ENCODE data around the gene UBE2B. TPM values are rescaled to one million over a fixed set of nuclear protein-coding genes. Genes with fewer than 3 reads are reported as not detected.
"Not testable (repeated sequence)": the region's sequence is repeated elsewhere in the genome, so short reads cannot be mapped to it uniquely, and the experiment has no call there.

The UBE2B gene
- total RNA-seq, 2 experiments from 2014 or later: 116 to 129 TPM

DNA sequence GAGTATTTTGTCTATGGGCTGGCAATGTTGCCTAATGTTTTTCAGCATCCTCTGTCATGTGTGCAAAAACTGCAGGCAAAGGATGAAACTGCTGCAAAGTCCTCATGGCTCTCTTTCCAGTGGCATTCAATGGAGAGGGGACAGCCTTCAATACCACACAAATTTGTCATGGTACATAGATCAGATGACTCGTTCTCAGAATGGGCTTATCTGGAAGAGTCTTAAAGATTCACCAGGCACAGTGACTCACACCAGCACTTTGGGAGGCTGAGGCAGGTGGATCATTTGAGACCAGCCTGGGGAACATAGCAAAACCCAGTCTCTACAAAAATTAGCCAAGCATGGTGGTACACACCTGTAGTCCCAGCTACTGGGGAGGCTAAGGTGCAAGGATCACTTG lies 35.0 kb downstream of the UBE2B start:
- no peaks in the 10 kb centered on the region for H3K9me3 Mint-ChIP-seq

DNA sequence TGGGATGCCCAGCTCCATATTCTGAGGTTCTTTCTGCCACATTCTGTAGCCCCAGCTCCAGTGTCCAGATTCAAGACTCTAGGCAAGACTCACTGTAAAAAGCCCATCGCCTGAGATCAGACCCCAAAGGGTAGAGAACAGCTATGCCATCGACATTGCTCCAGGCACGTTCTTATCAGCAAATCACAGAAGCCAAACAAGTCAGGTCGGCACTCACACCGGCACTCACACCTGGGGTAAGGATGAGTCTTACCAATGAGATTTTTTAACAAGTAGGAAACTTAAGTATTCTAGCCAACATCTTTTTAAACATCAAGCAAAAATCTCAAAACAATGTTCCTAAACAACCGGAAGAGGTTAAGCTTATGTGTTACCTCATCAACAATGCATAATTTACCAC lies 38.0 kb downstream of the UBE2B start:
- intact Hi-C loops (cut with micrococcal nuclease): no loop called here
- Mint-ChIP-seq H3K4me3 (no peak overlapping the region), H3K9me3 (no peaks in the 10 kb centered on the region), H3K27me3 (ENCODE audit: low read depth) (no peaks in the 10 kb centered on the region), H3K36me3 (ENCODE audit: low read depth) (peaks cover 9% of the 10 kb centered on the region), H3K27ac (no peak overlapping the region), H3K4me1 (ENCODE audit: low read depth) (peaks cover 42% of the 10 kb centered on the region)
- CTCF ChIA-PET: interaction anchor here (0.5 to 1.6 kb wide), 4 partner anchors 118 to 219 kb away, joined by 3 to 7 read pairs (median 4); no protein-coding TSS in a partner anchor
- no peak for DNase-seq

More for the DNA sequence above, 35.0 kb downstream of the UBE2B start:
- H3K27ac Mint-ChIP-seq: no peak overlapping the region
- CTCF ChIA-PET: interaction anchor here (1.1 to 1.4 kb wide), 2 partner anchors 103 to 181 kb away, joined by 3 read pairs; no protein-coding TSS in a partner anchor
- peaks cover 13% of the 10 kb centered on the region for H3K36me3 Mint-ChIP-seq (ENCODE audit: low read depth)
- H3K4me1 Mint-ChIP-seq (ENCODE audit: low read depth): peaks cover 40% of the 10 kb centered on the region
- no peak for DNase-seq
- H3K27me3 Mint-ChIP-seq (ENCODE audit: low read depth): no peaks in the 10 kb centered on the region
- no peak overlapping the region for H3K4me3 Mint-ChIP-seq
- intact Hi-C loops (cut with micrococcal nuclease): no loop called here

DNA sequence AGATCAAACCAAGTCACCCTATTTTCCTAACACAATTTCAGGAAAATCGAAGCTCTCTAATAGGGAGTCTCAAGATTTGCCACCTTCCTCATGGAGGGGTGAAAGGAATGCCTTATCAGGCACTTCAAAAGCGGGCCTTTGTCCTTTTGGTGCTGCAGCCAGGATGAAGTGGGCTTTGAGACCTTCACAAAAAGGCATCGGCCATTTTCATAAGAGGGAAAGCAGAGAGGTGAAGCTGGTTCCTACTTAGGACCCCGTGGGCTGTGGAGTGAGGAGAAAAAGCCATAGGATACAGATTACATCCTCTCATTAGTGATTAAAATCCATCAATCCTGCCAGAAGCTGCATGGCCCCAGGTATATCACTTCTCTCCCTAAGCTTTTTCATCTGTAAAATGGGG lies 39.5 kb downstream of the UBE2B start:
- H3K9me3 Mint-ChIP-seq: no peaks in the 10 kb centered on the region
- peak overlapping the region; percentile 96 for H3K4me3 Mint-ChIP-seq
- H3K4me1 Mint-ChIP-seq (ENCODE audit: low read depth): peaks cover 42% of the 10 kb centered on the region
- H3K27me3 Mint-ChIP-seq (ENCODE audit: low read depth): no peaks in the 10 kb centered on the region
- peaks cover 9% of the 10 kb centered on the region for H3K36me3 Mint-ChIP-seq (ENCODE audit: low read depth)
- H3K27ac Mint-ChIP-seq: peak overlapping the region; percentile 88
- DNase-seq: no peak
- intact Hi-C loops (cut with micrococcal nuclease): loop anchor here (1.0 to 2.0 kb wide), 5 partner anchors 40 to 184 kb away; partner anchors contain the start of genes PPP2CA and UBE2B
- CTCF ChIA-PET: interaction anchor here (0.7 to 2.0 kb wide), 27 partner anchors 10 to 197 kb away, joined by 3 to 12 read pairs (median 5); no protein-coding TSS in a partner anchor

DNA sequence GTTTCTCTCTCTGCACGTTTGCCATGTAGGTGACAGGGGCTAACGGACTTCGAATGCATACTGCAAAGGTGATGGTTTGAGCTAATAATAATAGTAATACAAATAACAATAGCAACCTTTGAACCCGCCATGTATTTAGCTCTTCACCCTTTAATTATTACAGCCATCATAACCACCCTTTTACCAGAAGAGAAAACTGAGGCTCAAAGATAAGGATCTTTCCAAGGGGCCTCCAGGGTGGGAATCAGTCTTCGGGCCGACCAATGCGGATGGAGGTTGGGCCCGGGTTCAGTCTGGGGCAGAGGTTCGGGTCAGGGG lies 39.8 kb downstream of the UBE2B start:
- H3K27ac Mint-ChIP-seq: peak overlapping the region; percentile 88
- intact Hi-C loops (cut with micrococcal nuclease): loop anchor here (1.0 to 2.0 kb wide), 5 partner anchors 40 to 184 kb away; partner anchors contain the start of genes PPP2CA and UBE2B

DNA sequence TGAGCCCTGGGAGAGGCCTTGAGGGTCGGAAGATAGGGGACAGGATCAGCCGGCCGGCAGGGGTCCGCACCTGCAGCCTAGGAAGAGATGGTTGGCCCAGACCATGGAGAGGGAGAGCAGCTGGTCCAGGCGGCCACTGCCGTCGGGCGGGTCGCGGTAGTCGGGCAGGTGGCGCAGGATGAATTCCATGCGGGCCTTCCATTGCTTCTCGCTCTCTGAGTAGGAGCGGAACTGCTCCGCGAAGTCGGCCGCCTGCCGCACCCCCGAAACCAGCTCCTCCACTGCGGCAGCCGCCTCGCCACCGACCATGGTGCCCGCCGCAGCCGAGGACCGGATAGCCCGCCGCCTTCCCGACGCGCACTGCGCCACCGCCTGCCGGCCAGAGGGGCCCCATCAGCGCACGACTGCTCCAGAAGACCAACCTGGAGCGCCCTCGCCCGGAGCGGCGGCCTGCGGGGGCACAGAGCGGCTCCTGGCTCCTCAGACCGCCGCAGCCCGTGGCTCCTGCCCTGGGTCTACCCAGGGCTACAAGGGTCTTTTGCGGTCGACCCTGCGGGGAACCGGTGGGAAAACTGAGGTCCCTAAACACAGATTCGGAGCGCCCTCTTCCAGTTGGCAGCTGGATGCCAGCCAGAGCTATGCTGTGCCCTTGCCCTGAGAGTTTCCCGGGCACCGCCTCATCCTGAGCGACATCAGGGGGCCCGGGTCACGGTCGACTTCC lies 40.3 kb downstream of the UBE2B start, which contains the start of gene CDKN2AIPNL:
TSS of gene CDKN2AIPNL (minus strand) at position 336 of the 721 bp plus-strand sequence. CDS start at position 309, 27 bp downstream.
- intact Hi-C loops (cut with micrococcal nuclease): loop anchor here (1.0 to 2.0 kb wide), 9 partner anchors 25 to 327 kb away; partner anchors contain the start of genes CAMLG, PPP2CA and UBE2B
- peak within 1 kb of the TSS; percentile 88 for H3K27ac Mint-ChIP-seq
- H3K36me3 Mint-ChIP-seq (ENCODE audit: low read depth): peaks cover 9% of the 10 kb centered on the region
- H3K27me3 Mint-ChIP-seq (ENCODE audit: low read depth): no peaks in the 10 kb centered on the region
- DNase-seq: peak; percentile 94
- peaks cover 34% of the 10 kb centered on the region for H3K4me1 Mint-ChIP-seq (ENCODE audit: low read depth)
- H3K4me3 Mint-ChIP-seq: peak within 1 kb of the TSS; percentile 96
- H3K9me3 Mint-ChIP-seq: no peaks in the 10 kb centered on the region
- CTCF ChIA-PET: interaction anchor here (0.7 to 2.0 kb wide), 33 partner anchors 11 to 197 kb away, joined by 3 to 12 read pairs (median 5); partner anchors contain the start of genes PPP2CA and UBE2B

More for the DNA sequence above, 39.8 kb downstream of the UBE2B start:
- peaks cover 39% of the 10 kb centered on the region for H3K4me1 Mint-ChIP-seq (ENCODE audit: low read depth)
- no peaks in the 10 kb centered on the region for H3K9me3 Mint-ChIP-seq
- CTCF ChIA-PET: interaction anchor here (0.7 to 2.0 kb wide), 31 partner anchors 10 to 198 kb away, joined by 3 to 12 read pairs (median 5); partner anchors contain the start of genes PPP2CA and UBE2B
- no peak for DNase-seq
- H3K27me3 Mint-ChIP-seq (ENCODE audit: low read depth): no peaks in the 10 kb centered on the region
- H3K4me3 Mint-ChIP-seq: peak overlapping the region; percentile 96
- peaks cover 9% of the 10 kb centered on the region for H3K36me3 Mint-ChIP-seq (ENCODE audit: low read depth)

DNA sequence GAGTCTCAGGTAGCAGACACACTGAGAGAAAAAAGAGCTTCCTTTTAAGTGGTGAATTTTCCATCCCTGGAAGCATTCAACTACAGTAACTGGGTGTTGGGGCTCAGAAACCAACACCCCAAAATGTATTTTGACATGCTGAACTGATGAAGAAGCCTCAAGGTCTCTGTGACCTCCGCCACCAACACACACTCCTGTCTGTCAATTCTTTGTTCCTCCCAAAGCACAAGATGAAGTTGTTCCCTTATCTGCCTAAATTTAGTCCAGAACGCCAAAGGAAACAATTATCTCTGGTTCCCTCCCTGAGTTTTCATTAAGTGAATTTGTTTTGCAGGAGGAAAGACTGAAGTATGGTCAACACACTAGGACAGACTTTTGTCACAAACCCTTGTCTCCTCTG lies 41.7 kb downstream of the UBE2B start:
- intact Hi-C loops (cut with micrococcal nuclease): loop anchor here (2.0 kb wide), 2 partner anchors 24 to 164 kb away; no protein-coding TSS in a partner anchor

DNA sequence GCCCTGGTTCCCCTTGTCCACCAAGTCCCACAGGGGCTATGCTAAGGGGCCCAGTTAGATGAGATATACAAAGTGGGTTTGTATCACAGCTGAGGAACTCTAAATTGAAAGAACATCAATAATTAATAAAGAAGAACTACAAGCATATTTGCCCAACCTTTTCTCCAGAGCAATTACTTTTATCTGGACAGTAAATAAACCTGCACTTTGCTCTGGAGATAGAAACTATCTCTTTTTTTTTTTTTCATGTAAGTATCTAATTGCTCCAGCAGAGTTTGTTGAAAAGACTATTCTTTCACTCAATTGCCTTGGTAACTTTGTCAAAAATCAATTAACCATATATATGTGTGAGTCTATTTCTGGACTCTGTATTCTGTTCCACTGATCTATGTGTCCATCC lies 46.3 kb downstream of the UBE2B start:
- DNase-seq: no peak
- Mint-ChIP-seq H3K27me3 (ENCODE audit: low read depth) (no peaks in the 10 kb centered on the region), H3K4me1 (ENCODE audit: low read depth) (peaks cover 6% of the 10 kb centered on the region), H3K4me3 (no peak overlapping the region), H3K27ac (no peak overlapping the region), H3K36me3 (ENCODE audit: low read depth) (no peaks in the 10 kb centered on the region), H3K9me3 (no peaks in the 10 kb centered on the region)
- CTCF ChIA-PET: interaction anchor here (0.7 kb wide), 1 partner anchor 163 kb away, joined by 11 read pairs; no protein-coding TSS in a partner anchor
- intact Hi-C loops (cut with micrococcal nuclease): no loop called here

More for the DNA sequence above, 41.7 kb downstream of the UBE2B start:
- DNase-seq: no peak
- H3K9me3 Mint-ChIP-seq: no peaks in the 10 kb centered on the region
- H3K27ac Mint-ChIP-seq: no peak overlapping the region
- no peaks in the 10 kb centered on the region for H3K27me3 Mint-ChIP-seq (ENCODE audit: low read depth)
- peaks cover 31% of the 10 kb centered on the region for H3K4me1 Mint-ChIP-seq (ENCODE audit: low read depth)
- H3K4me3 Mint-ChIP-seq: no peak overlapping the region
- H3K36me3 Mint-ChIP-seq (ENCODE audit: low read depth): peaks cover 9% of the 10 kb centered on the region
- CTCF ChIA-PET: interaction anchor here (0.6 to 1.6 kb wide), 4 partner anchors 11 to 174 kb away, joined by 3 to 4 read pairs (median 4); no protein-coding TSS in a partner anchor

DNA sequence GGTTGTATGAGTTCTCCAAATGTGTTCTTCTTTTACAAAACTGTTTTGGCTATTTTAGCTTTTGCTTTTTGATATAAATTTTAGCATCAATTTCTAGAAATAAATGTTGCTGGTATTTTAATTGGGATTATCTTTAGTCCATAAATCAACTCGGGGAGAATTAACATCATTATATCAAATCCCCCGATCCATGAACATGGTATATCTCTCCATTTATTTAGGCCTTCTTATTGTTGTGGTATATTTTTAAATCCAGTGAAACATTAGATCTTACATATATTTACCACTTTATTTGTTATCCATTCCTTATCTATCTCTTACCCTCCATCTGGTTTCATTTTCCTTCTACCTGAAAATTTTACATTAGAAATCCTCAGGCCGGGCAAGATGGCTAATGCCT lies 47.6 kb downstream of the UBE2B start:
- Mint-ChIP-seq H3K4me3 (no peak overlapping the region), H3K4me1 (ENCODE audit: low read depth) (no peaks in the 10 kb centered on the region), H3K36me3 (ENCODE audit: low read depth) (no peaks in the 10 kb centered on the region), H3K9me3 (no peaks in the 10 kb centered on the region), H3K27ac (no peak overlapping the region), H3K27me3 (ENCODE audit: low read depth) (no peaks in the 10 kb centered on the region)
- DNase-seq: no peak
- CTCF ChIA-PET: interaction anchor here (0.6 to 2.0 kb wide), 3 partner anchors 13 to 209 kb away, joined by 5 to 6 read pairs (median 5); no protein-coding TSS in a partner anchor
- intact Hi-C loops (cut with micrococcal nuclease): no loop called here

DNA sequence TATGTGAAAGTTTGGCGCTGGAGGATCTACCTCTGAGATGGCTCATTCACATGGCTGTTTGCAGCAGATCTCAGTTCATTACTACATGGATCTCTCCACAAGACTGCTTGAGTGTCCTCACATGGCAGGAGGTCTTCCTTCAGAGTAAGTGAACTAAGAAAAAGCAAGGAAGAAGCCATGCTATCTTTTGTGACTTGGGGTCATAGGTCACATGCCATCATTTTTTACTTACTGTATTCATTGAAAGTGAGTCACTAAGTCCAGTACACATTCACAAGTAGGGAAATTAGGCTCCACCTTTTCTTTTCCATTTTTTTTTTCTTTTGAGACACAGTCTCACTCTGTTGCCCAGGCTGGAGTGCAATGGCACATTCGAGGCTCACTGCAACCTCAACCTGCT lies 49.0 kb downstream of the UBE2B start:
- H3K4me1 Mint-ChIP-seq (ENCODE audit: low read depth): no peaks in the 10 kb centered on the region
- CTCF ChIA-PET: interaction anchor here (2.0 kb wide), 1 partner anchor 167 kb away, joined by 5 read pairs; no protein-coding TSS in a partner anchor
- no peak for DNase-seq
- H3K27ac Mint-ChIP-seq: no peak overlapping the region
- no peaks in the 10 kb centered on the region for H3K27me3 Mint-ChIP-seq (ENCODE audit: low read depth)
- no peaks in the 10 kb centered on the region for H3K36me3 Mint-ChIP-seq (ENCODE audit: low read depth)
- intact Hi-C loops (cut with micrococcal nuclease): no loop called here
- no peak overlapping the region for H3K4me3 Mint-ChIP-seq
- no peaks in the 10 kb centered on the region for H3K9me3 Mint-ChIP-seq

DNA sequence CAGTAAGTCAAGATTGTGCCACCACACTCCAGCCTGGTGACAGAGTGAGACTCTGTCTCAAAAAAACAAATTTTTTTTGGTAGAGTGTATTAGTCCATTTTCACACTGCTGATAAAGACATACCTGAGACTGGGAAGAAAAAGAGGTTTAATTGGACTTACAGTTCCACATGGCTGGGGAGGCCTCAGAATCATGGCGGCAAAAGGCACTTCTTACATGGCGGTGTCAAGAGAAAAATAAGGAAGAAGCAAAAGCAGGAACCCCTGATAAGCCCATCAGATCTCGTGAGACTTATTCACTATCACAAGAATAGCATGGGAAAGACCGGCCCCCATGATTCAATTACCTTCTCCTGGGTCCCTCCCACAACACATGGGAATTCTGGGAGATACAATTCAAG lies 49.7 kb downstream of the UBE2B start:
- H3K4me3 Mint-ChIP-seq; DNase-seq; H3K4me1 Mint-ChIP-seq (ENCODE audit: low read depth); H3K27ac Mint-ChIP-seq; H3K36me3 Mint-ChIP-seq (ENCODE audit: low read depth); intact Hi-C loops (cut with micrococcal nuclease); H3K9me3 Mint-ChIP-seq; H3K27me3 Mint-ChIP-seq (ENCODE audit: low read depth); CTCF ChIA-PET: not testable (repeated sequence)

DNA sequence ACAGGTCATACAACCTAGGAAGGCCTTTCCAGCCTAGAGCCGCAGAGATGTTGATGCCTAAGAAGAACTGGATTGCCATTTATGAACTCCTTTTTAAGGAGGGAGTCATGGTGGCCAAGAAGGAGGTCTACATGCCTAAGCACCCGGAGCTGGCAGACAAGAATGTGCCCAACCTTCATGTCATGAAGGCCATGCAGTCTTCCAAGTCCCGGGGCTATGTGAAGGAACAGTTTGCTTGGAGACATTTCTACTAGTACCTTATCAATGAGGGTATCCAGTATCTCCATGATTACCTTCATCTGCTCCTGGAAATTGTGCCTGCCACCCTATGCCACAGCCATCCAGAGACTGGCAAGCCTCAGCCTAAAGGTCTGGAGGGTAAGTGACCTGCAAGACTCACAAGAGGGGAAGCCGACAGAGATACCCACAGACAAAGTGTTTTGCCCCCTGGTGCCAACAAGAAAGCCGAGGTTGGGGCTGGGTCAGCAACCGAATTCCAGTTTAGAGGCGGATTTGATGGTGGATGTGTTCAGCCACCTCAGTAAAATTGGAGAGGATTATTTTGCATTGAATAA lies 51.5 kb downstream of the UBE2B start:
- no peaks in the 10 kb centered on the region for H3K27me3 Mint-ChIP-seq (ENCODE audit: low read depth)
- DNase-seq: no peak
- intact Hi-C loops (cut with micrococcal nuclease): no loop called here
- H3K4me1 Mint-ChIP-seq (ENCODE audit: low read depth): no peaks in the 10 kb centered on the region
- H3K27ac Mint-ChIP-seq: no peak overlapping the region
- H3K4me3 Mint-ChIP-seq: no peak overlapping the region
- CTCF ChIA-PET: no interaction called here
- H3K9me3 Mint-ChIP-seq: no peaks in the 10 kb centered on the region
- no peaks in the 10 kb centered on the region for H3K36me3 Mint-ChIP-seq (ENCODE audit: low read depth)

DNA sequence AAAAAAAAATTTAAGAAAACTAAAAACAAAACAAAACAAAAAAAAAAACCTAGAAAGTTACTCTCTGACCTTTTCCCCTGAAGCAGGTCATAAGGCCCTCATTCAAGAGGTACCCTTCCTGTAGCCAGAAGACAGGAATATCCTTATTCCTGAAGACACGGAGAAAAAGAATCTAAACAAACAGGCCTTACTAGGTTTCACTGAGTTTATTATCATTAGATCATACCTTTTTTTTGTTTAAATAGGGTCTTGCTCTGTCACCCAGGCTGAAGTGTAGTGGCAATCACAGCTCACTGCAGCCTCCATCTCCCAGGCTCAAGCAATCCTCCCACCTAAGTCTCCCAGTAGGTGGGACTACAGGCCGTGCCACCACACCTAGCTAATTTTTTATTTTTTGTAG lies 52.0 kb downstream of the UBE2B start:
- DNase-seq: no peak
- Mint-ChIP-seq H3K9me3 (no peaks in the 10 kb centered on the region), H3K27me3 (ENCODE audit: low read depth) (no peaks in the 10 kb centered on the region), H3K27ac (no peak overlapping the region), H3K4me3 (no peak overlapping the region), H3K36me3 (ENCODE audit: low read depth) (no peaks in the 10 kb centered on the region), H3K4me1 (ENCODE audit: low read depth) (no peaks in the 10 kb centered on the region)
- intact Hi-C loops (cut with micrococcal nuclease): no loop called here
- CTCF ChIA-PET: no interaction called here

Data from activated naive CD4-positive, alpha-beta T cell treated with anti-CD3 and anti-CD28 coated beads for 36 hours (primary cell).